HG02763 (cell line): ENCODE results near the gene GRIN2D.
"Not testable (repeated sequence)": the region's sequence is repeated elsewhere in the genome, so short reads cannot be mapped to it uniquely, and the experiment has no call there.

Experiments
- ATAC-seq: cut with Tn5 transposase; IDR thresholded peaks from one replicate; pipeline ENCODE4 v1.9.1; 2021; ENCODE audit warnings: mild to moderate bottlenecking, moderate library complexity; ENCODE audit not compliant: unreplicated experiment

The GRIN2D gene

DNA sequence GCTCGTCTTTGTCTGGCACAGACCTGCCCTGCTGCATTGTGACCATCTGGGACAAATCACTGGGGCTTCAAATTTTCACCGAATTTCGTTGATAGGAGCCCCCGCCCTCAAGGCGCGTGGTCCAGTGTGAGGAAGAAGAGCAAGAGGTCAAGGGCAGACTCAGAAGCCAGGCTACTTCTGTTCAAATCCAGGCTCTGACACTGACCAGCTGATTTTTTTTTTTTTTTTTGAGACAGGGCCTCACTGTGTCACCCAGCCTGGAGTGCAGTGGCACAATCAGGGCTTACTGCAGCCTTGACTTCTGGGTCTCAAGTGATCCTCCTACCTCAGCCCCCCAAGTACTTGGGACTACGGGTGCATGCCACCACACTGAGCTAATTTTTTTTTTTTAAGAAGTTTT lies 22.1 kb upstream of the GRIN2D start:
- ATAC-seq = no peak

DNA sequence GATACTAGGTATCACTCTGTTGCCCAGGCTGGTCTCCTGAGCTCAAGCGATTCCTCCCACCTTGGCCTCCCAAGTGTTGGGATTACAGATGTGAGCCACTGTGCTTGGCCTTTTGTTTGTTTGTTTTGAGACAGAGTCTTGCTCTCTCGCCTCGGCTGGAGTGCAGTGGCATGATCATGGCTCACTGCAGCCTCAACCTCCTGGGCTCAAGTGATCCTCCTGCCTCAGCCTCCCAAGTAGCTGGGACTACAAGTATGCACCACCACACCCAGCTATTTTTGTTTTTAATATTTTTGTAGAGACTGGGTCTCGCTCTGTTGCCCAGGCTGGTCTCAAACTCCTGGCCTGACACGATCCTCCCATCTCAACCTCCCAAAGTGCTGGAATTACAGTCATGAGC lies 21.7 kb upstream of the GRIN2D start:
- ATAC-seq = not testable (repeated sequence)

DNA sequence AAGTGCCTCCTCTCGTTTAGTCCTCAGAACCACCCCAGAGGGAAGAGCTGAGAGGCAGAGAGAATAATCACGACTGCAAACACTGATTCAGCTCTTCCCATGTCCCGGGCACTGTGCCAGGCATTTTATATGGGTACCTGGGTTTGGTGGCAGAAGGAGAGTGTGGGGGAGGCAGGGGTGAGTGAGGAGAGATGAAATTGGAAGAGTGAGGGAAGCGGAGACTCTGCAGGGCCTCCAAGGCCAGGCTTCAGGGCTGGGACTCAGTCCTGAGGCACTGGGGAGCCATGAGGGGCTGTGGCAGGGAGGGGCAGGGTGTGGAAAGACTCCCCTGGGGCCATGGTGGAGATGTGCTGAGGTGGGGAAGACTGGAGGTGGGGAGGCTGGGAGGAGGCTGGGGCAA lies 20.6 kb upstream of the GRIN2D start:
- ATAC-seq = no peak

DNA sequence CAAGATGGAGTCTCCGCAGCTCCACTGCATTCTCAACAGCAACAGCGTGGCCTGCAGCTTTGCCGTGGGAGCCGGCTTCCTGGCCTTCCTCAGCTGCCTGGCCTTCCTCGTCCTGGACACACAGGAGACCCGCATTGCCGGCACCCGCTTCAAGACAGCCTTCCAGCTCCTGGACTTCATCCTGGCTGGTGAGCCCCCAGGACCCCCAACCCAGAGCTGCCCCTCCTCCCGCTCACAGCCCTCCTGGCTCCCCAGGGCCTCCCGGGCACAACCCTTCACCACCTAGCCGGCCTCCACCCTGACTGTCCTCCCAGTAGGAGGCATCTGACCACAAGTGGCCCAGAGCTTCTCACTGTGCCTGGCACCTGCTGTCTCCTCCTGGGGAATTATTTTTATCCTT lies 19.9 kb upstream of the GRIN2D start:
- ATAC-seq = no peak

DNA sequence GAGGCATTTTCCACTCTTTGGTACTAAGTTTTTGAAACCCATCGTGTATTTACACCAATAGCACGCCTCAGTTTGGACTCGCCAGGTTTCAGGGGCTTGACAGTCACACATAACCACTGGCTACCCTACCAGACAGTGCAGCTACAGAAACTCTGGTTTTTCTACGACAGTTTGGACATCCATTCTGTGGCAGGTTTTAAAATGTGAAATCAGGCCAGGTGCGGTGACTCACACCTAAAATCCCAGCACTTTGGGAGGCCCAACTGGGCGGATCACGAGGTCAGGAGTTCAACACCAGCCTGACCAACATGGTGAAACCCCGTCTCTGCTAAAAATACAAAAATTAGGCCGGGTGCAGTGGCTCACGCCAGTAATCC lies 15.3 kb upstream of the GRIN2D start:
- no peak for ATAC-seq

DNA sequence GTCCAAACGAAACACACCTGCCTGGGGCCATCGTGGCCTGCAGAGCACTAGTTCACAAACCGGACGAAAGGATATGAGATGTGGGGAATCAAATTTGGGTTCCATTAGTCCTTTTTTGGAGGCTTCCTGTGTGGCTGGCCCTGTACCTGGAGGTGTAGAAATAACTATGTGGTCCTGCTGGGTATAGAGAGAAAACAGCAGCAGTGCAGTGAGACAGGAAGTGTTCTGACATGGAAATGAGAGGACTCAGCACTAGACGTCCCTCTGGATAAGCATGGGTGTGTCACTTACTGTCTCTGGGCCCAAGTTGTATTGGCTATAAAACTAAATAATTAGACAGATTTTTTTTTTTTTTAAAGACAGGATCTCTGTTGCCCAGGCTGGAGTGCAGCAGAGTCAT lies 14.4 kb upstream of the GRIN2D start:
- no peak for ATAC-seq

DNA sequence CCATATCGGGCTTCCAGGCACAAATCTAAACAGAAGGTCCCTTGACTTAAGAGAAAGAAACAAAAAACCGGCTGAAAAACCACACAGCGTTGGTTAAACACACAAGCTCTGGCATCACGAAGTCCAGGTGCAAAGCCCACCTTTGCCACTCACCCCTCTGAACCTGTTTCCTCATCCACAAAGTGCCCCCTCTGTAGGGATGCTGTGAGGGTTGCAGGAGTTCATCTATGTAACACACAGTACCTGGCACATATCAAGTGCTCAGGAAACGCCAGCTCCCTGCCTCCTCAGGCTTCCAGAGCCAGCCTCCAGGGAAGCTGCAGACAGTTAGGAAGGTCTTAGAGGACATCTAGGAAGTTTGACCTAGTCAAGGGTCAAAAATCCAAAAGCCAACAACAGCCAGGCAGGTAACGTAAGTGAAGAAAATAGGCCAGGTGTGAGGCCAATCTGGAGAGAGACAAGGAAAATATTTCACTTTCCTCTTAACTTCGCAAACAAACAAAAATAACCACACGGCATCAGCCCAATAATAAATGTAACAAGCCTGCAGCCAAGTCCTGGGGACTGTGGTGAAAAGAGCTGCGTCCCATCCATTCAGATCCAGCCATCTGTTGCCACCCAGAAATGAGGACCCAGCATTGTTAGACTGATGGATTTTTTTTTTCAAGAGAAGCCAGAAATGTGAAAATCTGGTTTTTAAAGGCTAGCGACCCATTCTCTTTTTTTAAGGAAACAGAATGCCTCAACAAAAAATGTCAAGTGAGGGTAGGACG lies 12.1 kb upstream of the GRIN2D start:
- ATAC-seq = no peak

DNA sequence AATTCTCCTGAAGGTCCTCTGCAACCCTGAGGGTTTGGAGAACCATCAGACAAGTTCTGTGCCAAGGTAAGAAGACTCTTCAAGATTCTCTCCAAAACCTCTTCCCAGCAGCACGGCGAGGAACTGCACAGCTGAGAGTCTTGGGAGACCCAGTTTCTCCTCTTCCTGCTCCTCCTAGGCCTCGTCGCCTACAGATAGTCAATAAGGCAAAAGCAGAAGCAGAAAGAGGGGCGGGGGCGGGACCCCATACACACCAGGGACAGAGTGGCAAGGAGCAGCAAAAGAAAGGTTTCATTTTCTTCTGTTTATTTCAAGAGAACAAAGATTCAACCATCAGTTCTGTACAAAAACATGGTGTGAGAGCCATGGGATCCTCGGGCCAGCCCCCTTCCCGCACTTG lies 11.2 kb upstream of the GRIN2D start:
- ATAC-seq = no peak

DNA sequence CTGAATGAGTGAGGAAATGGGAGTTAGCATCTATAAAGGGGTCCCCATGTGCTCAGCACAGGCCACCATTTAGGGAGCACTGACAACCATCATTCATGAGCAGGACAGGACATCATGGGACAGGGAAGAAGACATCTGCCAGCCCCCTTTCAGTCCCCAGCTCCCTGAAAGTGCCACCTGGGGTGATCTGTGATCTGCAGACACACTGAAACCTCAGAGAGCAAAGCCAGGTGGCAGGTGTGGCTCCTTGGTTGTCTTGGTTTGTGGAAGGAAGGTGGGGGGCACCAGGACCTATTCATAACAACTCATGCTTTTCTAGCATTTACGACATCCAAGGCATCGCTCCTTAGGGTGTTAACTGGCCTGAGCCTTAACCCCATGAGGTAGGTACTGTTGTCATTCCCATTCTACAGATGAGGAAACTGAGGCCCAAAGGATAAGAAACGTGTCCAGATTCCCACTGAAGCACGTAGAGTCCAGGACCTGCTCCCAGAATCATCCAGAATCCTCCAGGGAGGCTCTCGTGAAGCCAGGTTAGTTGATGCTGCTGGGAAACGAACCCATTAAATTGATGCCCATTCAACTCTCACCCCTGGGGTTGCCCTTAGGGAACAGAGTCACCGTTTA lies 7.9 kb upstream of the GRIN2D start:
- ATAC-seq = no peak

DNA sequence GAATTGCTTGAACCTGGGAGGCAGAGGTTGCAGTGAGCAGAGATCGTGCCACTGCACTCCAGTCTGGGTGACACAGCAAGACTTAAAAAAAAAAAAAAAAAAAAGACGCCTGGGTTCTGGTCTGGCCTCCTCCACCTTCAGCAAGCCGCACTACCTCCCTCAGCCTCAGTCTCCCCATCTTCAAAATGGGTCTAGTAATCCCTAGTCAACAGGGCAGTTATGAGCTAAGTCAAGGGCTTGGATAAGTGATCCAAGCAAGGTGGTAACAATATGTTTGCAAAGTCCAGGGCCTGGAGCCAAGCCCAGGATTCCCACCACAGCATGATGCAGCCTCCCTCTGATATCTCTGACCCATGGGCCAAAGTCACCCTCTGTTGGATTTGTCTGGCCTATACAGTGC lies 6.5 kb upstream of the GRIN2D start:
- ATAC-seq = no peak

DNA sequence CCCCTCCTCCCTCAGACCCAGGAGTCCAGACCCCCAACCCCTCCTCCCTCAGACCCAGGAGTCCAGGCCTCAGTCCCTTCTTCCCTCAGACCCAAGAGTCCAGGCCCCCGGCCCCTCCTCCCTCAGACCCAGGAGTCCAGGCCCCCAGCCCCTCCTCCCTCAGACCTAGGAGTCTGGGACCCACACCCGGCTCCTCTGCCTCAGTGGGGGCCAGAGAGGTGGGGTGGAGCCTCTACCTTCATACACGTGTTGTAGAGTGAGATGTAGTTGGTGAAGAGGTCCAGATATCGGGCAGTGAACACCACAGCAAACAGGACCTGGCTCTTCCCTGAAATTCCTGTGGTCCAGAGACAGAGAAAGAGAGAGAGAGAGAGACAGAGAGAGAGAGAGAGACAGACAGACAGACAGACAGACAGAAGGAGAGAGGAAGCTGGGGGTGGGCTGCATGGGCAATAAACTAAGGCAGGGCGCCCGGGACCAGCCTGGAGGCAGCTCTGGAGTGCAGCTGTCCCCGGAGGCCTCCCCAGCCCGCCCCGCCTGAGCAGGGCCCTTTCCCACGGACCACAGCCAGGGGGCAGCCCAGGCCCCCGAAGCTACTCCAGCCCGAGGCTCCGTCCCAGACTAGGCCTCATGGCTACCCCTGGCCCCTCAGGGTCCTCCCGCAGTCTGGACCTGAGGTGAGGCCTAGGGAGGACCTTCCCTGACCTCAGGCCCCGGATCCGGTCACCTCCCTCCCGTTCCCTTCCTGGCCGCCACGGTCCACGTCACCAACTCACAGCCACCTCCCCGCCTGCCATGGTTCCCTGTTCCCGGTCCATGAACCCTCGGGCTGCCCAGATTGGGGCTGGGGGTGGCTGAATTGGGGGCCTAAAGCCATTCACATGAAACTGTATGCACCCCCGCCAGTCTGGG lies 3.0 kb upstream of the GRIN2D start:
- ATAC-seq = no peak

DNA sequence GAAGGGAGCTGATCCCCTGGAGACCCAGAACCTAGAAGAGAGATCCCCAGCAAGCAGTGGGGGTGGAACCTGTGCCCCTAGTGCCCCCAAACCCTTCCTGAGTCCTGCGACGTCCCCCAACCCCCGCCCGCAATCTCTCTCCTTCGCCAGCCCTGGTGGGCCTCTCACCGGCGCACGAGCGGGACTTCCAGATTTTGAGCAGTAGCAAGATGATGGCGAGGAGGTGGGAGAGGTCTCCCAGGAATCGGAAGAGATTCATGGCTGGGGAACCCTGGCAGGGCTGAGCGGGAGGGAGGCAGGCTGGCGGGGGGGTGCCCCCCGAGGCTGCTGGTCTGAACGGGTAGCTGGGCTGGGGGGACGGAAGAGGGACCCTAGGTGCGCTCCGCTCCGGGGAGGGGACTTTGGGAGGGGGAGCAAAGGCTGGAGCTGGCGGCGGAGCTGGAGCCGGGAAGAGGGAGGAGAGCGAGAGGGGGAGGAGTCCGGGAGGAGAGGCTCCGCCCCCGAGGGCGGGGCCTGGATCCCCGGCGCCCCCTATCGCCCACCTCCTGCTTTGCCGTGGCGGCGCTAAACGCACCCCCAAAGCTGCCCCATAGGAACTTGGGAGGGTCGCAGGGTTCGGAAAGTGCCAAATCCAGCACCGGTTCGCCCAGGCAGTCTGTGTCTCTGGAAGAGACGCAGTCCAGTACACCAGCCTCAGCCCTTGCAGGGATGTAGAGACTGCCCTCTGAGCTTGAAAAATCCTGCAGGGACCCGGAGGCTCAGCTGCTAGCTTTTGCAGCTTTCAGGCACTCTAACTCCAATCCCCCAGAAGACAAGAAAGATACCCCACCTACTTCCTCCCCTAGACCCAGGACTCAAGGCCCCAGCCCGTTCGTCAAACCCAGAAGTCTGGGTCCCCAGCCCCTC lies 2.1 kb upstream of the GRIN2D start, which contains the start of gene KDELR1:
Gene KDELR1 (minus strand): TSS at position 452 of the 906 bp plus-strand sequence. CDS start 193 bp downstream, at position 259.
- peak; percentile 74 for ATAC-seq

DNA sequence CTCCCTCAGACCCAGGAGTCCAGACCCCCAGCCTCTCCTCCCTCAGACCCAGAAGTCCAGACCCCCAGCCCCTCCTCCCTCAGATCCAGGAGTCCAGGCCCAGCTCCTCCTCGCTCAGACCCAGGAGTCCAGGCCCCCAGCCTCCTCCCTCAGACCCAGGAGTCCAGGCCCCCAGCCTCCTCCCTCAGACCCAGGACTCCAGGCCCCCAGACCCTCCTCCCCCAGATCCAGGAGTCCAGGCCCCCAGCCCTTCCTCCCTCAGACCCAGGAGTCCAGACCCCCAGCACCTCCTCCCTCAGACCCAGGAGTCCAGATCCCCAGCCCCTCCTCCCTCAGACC lies 1.5 kb upstream of the GRIN2D start:
- ATAC-seq = not testable (repeated sequence)

DNA sequence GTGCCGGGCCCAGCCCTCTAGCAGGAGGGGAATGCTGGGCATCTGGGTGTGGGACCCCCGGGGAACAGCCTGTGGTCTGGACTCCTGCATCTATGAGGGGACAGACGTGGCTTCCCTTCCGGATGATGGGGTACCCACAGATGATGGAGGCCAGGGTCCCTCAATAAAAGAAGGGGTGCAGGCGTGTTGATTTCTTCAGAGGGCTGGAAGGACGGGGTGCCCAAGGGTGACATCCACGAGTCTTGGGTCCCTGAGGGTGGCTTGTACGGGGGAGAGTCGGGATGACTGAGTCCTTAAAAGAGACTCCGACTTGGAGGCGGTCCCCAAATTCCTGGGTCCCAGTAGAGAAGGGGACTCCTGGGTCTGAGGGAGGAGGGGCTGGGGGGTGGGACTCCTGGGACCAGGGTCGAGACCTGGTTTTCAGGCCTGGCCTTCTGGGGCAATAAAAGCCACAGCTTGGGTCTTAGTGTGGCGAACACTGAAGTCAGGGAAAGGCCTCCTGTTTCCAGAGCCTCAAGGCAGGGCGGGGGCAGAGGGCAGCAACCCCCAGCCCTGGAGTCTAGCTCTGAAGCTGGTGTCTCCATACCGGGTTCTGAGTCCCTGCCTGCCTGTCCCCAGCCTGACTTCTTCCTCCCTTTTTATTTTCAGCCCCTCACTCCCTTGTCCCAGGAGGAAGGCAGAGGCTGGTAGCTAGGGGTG lies 459 bp upstream of the GRIN2D start:
- ATAC-seq = no peak

DNA sequence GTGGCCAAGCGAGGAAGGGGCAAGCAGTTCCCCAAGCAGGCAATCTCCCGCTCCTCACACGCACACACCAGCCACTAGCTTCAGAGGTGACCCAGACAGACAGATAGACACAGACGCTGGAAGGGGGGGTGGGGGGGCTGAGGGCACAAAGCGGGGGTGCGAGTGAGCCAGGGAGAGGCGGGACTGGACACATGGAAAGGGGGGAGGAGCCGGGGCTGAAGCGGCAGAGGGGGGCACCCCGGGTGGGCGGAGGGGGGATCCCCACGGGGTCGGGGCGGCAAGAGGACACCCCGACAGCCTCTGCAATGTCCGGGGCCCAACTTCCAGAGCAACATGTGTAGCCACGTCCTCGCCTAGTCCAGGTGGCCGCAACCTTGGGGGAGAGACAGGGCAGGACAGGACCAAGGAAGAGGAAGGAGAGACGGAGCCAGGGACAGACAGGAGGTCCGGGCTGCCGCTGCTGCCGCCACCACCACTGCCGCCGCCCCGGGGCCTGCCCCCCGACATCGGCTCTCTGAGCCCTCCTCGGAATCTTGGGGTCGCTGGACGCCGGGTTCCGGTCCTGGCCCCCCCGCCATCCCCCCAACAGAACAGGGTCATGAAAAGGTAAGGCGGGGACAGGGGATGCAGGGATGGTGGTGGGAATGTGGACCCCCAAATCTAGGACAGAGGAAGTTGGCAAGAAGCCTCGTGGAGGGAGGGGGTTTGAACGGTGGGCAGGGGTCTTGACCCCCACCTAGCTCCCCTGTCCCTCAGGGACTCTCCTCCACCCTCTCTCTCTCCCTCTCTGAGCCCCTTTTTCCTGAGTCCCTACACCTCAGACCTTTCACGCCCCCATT lies 1.1 kb downstream of the GRIN2D start:
- no peak for ATAC-seq

DNA sequence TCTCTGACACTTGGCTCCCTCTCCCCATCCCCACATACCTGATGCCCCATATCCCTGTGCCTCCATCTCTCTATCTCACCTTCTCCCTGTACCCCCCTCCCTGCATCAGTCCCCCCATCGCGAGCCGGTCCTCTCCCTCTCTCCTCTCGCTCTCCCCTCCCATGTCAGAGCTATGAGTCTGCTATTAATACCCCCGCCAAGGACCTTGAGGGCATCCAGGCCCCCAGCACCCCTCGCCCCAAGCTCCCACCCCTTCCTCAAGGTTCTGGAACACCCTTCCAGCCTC lies 1.6 kb downstream of the GRIN2D start:
- no peak for ATAC-seq

DNA sequence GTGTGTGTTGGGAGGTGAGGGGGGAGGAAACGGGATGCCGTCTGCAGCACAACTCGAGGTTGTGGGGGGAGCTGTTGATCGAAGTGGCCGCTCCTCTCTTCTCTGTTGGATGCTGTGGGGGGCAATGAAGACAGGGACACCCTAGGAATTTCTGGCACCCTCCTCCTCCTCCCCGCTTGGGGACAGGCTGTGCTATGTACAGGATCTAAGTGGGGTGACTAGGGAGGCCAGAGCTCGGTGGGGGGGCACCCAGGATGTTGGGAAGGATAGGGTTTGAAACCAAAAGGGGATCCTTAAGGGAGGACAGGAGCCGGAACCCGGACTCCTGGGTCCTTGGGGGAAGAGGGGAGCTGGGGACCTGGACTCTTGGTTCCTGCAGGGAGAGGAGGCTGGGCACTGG lies 2.0 kb downstream of the GRIN2D start:
- no peak for ATAC-seq

DNA sequence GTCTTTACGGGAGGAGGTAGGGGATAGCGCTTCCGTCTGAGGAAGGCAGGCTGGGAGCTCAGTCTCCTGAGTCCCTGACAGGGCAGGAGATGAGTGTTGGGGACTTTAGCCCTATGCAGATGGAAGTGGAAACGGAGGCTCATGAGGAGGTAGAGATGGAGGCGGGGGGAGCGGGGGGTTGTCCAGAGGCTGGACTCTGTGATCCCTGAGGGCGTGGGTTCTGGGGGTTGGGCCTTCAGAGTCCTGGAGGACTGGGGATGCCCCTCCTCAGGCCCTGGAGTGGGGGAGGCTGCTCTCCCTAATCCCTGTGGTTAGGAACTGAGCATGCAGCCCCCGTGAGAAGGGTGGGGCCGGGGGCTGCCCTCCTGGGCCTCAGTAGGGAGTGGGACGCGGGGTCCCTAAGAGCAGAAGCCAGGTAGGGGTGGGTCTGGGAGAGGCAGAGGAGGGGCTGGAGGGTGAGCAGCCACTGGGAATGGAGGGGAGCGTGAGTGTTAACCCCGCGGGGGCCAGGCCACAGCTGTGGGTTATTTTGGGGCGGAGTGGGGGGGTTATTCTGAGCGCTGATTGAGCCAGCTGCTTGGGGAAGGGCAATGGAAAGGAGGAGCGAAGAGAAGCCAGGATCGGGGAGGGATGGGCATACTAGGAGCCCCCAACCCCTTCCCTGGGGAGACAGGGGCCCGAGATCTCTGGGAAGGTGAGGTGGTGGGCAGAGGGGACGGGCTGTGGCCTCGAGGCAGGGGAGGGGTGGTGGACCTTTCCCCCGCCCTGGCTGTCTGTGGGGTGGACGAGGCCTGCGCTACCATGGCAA lies 2.8 kb downstream of the GRIN2D start:
- ATAC-seq = no peak

DNA sequence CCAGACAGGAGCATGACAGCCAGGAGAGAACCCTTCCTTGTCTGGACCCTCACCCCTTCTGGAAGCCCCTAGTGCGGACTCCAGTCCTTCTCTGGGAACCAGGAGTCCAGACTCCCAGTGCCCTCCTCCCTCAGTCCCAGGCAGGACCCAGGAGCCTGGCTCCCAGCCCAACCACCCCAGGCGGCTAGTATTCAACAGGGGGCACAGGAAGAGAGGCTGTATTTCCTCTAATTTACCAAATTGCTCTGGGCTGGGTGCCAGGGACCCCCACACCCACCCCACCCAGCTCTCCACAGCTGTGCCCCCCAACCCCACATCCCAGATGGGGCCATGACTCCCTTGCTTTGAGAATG lies 3.3 kb downstream of the GRIN2D start:
- no peak for ATAC-seq
